ENCODE results near the gene SKI. TPM values are rescaled to one million over a fixed set of nuclear protein-coding genes. Genes with fewer than 3 reads are reported as not detected.
A peak's percentile ranks its signal among the peaks of the same experiment; 100 is the strongest.

The SKI gene
- total RNA-seq, 1 experiment from 2014 or later = 89.5 TPM

DNA sequence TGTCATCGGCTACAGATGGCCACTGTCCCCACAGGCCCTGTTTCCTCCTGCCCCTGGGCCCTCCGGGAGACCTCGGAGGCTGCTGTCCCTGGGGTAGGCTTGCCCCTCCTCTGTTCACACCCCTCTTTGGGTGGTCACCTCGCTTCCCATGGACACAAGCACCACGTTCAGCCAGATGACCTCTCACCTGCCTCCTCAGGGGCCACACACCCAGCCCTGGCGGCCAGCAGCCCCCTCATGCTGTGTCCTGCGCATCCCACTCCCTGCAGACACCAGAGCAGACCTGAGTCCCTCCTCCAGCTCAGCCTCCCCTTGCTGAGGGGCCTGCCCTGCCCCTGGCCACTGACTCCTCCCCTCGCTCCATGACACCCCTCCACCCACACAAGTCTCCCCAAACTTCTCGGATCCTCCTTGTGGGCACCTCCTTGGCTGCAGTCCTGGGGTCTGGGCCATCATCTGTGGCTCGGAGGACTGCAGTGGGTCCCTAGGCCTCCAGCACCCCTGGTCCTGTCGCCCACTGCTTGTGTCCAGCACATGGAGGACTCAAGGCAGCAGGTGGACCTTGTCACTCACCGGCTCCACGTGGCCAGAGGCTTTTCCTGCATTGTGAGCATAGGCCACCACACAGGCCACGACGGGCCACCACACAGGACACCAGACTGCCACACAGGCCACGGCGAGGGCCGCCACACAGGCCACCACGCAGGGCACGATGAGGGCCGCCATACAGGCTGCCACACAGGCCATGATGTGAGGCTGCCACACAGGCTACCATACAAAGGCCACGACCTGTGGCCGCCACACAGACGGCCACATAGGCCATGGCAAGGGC, 112.2 kb downstream of the SKI start:
- H3K9me3 ChIP-seq (ENCODE audit: control insufficient read depth, low read depth, low read length) = no peaks in the 10 kb centered on the region
- no CpG with 5 or more reads among the region's 24 CpGs for WGBS (ENCODE audit: extremely low coverage, insufficient read length, low lambda C conversion rate)
- no peak overlapping the region for H2AK5ac ChIP-seq (ENCODE audit: insufficient read length, low read length)
- no peaks in the 10 kb centered on the region for H3K27me3 ChIP-seq (ENCODE audit: insufficient read depth, low read length)
- H4K8ac ChIP-seq (replicated peaks; ENCODE audit: insufficient read length, low read depth, low read length) = no peak overlapping the region
- TF ChIP-seq, protein P1, sequence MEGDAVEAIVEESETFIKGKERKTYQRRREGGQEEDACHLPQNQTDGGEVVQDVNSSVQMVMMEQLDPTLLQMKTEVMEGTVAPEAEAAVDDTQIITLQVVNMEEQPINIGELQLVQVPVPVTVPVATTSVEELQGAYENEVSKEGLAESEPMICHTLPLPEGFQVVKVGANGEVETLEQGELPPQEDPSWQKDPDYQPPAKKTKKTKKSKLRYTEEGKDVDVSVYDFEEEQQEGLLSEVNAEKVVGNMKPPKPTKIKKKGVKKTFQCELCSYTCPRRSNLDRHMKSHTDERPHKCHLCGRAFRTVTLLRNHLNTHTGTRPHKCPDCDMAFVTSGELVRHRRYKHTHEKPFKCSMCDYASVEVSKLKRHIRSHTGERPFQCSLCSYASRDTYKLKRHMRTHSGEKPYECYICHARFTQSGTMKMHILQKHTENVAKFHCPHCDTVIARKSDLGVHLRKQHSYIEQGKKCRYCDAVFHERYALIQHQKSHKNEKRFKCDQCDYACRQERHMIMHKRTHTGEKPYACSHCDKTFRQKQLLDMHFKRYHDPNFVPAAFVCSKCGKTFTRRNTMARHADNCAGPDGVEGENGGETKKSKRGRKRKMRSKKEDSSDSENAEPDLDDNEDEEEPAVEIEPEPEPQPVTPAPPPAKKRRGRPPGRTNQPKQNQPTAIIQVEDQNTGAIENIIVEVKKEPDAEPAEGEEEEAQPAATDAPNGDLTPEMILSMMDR (conservative IDR thresholded peaks at IDR 0.05) = no peak
- no peak overlapping the region for H4K91ac ChIP-seq (ENCODE audit: insufficient read length, low read depth, low read length)
- no peaks in the 10 kb centered on the region for H3K79me2 ChIP-seq (ENCODE audit: insufficient read depth, low read length)
- H3K4ac ChIP-seq (ENCODE audit: low read depth, low read length) = no peak overlapping the region
- Mint-ChIP-seq H3K4me1 (peaks cover 0 to 5% of the 10 kb centered on the region in 2 experiments; a peak in 2 of 4 replicates), H3K27ac (0 out of 7 replicates have a peak overlapping the region, but pooled peaks of 2 of the 3 experiments have one; percentile 39 to 52), H3K4me3 (no peak overlapping the region), H3K27me3 (ENCODE audit: low read depth) (no peaks in the 10 kb centered on the region), H3K36me3 (ENCODE audit: insufficient read depth in 1 of 3, low read depth in 3 of 3) (no peaks in the 10 kb centered on the region), H3K9me3 (no peaks in the 10 kb centered on the region)
- no peak overlapping the region for H3T11ph ChIP-seq (ENCODE audit: low read length)
- H4K5ac ChIP-seq (ENCODE audit: insufficient read length, low read depth, low read length) = no peak overlapping the region
- H4K20me1 ChIP-seq (ENCODE audit: control insufficient read depth, insufficient read depth, insufficient read length) = no peaks in the 10 kb centered on the region
- H3K56ac ChIP-seq (ENCODE audit: insufficient read length, low read depth, low read length) = no peak overlapping the region
- H3K18ac ChIP-seq (ENCODE audit: insufficient read length, low read depth, low read length) = no peak overlapping the region
- no peak overlapping the region for H2AFZ ChIP-seq (ENCODE audit: low read length)
- H2BK20ac ChIP-seq (ENCODE audit: low read depth, low read length, poor library complexity, severe bottlenecking) = no peak overlapping the region
- H3K4me2 ChIP-seq (ENCODE audit: insufficient read depth, insufficient read length, low read length) = no peak overlapping the region
- no peak overlapping the region for H2BK12ac ChIP-seq (ENCODE audit: insufficient read length, low read depth, low read length)
- H3K79me1 ChIP-seq (ENCODE audit: insufficient read depth, low read depth, low read length, poor library complexity, severe bottlenecking) = no peaks in the 10 kb centered on the region
- no peak for DNase-seq
- no peak overlapping the region for H2BK15ac ChIP-seq (ENCODE audit: low read depth, low read length)
- no peaks in the 10 kb centered on the region for H3K23me2 ChIP-seq (ENCODE audit: insufficient read length, low read depth, low read length, poor library complexity, severe bottlenecking)
- H2BK5ac ChIP-seq (ENCODE audit: insufficient read length, low read length) = no peak overlapping the region
- H3K14ac ChIP-seq (ENCODE audit: insufficient read depth, low read length) = no peak overlapping the region; the same call in 1 of the 2 replicates
- no peak overlapping the region for H2BK120ac ChIP-seq (ENCODE audit: low read depth, low read length, poor library complexity, severe bottlenecking)
- no peak overlapping the region for H3K9ac ChIP-seq (ENCODE audit: extremely low read depth, insufficient read length, low read length)
- H3K27ac ChIP-seq (ENCODE audit: insufficient read length, low read depth, low read length) = no peak overlapping the region
- no peak overlapping the region for H3K23ac ChIP-seq (ENCODE audit: insufficient read length, low read depth, low read length)
- H3K4me1 ChIP-seq (ENCODE audit: insufficient read depth, low read length) = no peaks in the 10 kb centered on the region
